SH-SY5Y (cell line): ENCODE data around the gene NDUFS2.

Experiments used
- GATA2 ChIP-seq: IDR thresholded peaks from 2 replicates; pipeline ENCODE4 v1.6.1; 2011; ENCODE audit warnings: mild to moderate bottlenecking, low read depth, low read length
- GATA3 ChIP-seq: IDR thresholded peaks from 2 replicates; pipeline ENCODE4 v1.6.1; 2011; ENCODE audit warnings: low read depth, mild to moderate bottlenecking, low read length, moderate library complexity

DNA sequence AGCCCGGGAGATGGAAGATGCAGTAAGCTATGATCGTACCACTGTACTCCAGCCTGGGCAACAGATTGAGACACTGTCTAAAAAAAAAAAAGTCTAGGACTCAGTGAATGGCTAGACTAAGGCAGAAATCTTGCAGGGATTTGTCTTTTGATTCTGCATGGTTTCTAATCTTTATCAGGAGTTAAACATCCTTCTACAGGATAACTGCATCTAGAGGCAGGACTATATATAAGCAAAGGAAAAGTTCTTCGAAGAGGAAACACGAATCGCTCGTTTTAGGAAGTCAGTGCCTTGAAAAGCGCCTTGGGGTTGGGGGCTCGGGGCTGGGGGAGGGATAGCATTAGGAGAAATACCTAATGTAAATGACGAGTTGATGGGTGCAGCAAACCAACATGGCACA, 49.0 kb upstream of the NDUFS2 start:
- TF ChIP-seq GATA2 (no peak), GATA3 (no peak)
